ENCODE measurements around the gene SOX4.

DNA sequence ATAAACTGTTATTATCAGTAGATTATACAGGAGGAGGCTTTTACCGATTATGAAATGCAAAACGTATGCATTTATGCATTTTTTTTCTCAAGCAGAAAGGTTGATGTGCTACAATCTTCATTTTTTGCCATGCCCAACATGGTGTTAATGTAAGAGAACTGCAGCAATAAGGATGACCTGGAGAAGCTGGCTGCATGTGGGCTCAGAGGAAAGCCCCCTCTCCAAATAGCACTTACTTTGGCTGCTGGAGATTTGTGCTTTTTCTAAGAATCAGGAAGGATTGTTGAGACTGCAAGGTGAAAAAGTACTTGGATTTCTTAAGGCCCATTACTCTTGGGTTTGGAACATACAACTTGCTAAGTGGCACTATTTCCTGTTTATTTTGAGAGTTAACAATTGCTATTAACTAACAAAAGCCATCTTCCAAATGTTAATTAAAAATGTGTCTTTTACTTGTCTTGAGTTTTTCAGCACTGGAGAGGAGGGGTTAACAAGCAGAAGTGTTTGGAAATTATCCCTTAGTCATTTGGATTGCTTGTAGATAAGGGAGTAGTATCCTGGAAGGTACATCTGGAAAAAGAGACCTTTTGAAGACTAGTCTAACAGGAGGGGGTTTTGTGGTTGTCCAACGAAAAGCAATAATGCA lies 5.6 kb downstream of the SOX4 start:
- TF ChIP-seq EZH2phosphoT487 (IDR thresholded peaks at IDR 0.05; ENCODE audit: borderline replicate concordance, low read length): no peak
- TF ChIP-seq, protein P1, sequence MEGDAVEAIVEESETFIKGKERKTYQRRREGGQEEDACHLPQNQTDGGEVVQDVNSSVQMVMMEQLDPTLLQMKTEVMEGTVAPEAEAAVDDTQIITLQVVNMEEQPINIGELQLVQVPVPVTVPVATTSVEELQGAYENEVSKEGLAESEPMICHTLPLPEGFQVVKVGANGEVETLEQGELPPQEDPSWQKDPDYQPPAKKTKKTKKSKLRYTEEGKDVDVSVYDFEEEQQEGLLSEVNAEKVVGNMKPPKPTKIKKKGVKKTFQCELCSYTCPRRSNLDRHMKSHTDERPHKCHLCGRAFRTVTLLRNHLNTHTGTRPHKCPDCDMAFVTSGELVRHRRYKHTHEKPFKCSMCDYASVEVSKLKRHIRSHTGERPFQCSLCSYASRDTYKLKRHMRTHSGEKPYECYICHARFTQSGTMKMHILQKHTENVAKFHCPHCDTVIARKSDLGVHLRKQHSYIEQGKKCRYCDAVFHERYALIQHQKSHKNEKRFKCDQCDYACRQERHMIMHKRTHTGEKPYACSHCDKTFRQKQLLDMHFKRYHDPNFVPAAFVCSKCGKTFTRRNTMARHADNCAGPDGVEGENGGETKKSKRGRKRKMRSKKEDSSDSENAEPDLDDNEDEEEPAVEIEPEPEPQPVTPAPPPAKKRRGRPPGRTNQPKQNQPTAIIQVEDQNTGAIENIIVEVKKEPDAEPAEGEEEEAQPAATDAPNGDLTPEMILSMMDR (IDR thresholded peaks at IDR 0.05; ENCODE audit: low read depth, low read length, poor library complexity, severe bottlenecking): no peak

All from DOHH2 (cell line).